Liver (tissue), 9 donors: ENCODE data around the gene LGI1. TPM values are rescaled to one million over a fixed set of nuclear protein-coding genes. Genes with fewer than 3 reads are reported as not detected.

Experiments used
- DNase-seq: peaks from one replicate; pipeline ENCODE4 v3.0.0-alpha.2; 2017; ENCODE audit warnings: low spot score
- H3K27ac ChIP-seq, 2 donors: one replicate each; pipeline ENCODE4 v1.7.0; 2013; ENCODE audit warnings: inconsistent platforms in 2 of 2, low read length in 2 of 2, control low read depth in 1 of 2, low read depth in 1 of 2, mild to moderate bottlenecking in 1 of 2
- H3K27me3 ChIP-seq, 4 donors: one replicate each; pipeline versions ENCODE4 v1.6.1 to v1.7.0; 2013; ENCODE audit warnings: low read length in 3 of 4, inconsistent platforms in 1 of 4, mild to moderate bottlenecking in 1 of 4, moderate library complexity in 1 of 4; ENCODE audit not compliant: control insufficient read depth in 4 of 4, insufficient read depth in 4 of 4
- H3K36me3 ChIP-seq, 4 donors: one replicate each; pipeline versions ENCODE4 v1.6.1 to v1.7.0; 2013; ENCODE audit warnings: low read length in 3 of 4, mild to moderate bottlenecking in 3 of 4, low read depth in 1 of 4, moderate library complexity in 1 of 4; ENCODE audit not compliant: control insufficient read depth in 4 of 4, insufficient read depth in 3 of 4
- H3K4me1 ChIP-seq, 4 donors: one replicate each; pipeline versions ENCODE4 v1.6.1 to v1.7.0; 2013; ENCODE audit warnings: low read length in 3 of 4, mild to moderate bottlenecking in 3 of 4, moderate library complexity in 1 of 4; ENCODE audit not compliant: control insufficient read depth in 4 of 4, insufficient read depth in 4 of 4
- H3K4me3 ChIP-seq, 3 donors: one replicate each; pipeline versions ENCODE4 v1.6.1 to v1.7.0; 2013; ENCODE audit warnings: low read length in 3 of 3, control low read depth in 1 of 3, low read depth in 1 of 3, mild to moderate bottlenecking in 1 of 3
- H3K9ac ChIP-seq, 2 donors: one replicate each; pipeline ENCODE4 v1.7.0; 2013; ENCODE audit warnings: low read length in 2 of 2, mild to moderate bottlenecking in 2 of 2, moderate library complexity in 2 of 2, control low read depth in 1 of 2, low read depth in 1 of 2
- H3K9me3 ChIP-seq, 4 donors: one replicate each; pipeline versions ENCODE4 v1.6.1 to v1.7.0; 2013; ENCODE audit warnings: low read length in 3 of 4; ENCODE audit not compliant: control insufficient read depth in 4 of 4
- EGR1 ChIP-seq, 2 donors: IDR thresholded peaks; 2 replicates each; pipeline ENCODE4 v1.6.1; 2016 to 2018; ENCODE audit warnings: antibody characterized with exemption in 2 of 2, low read depth in 2 of 2
- FOXA1 ChIP-seq: IDR thresholded peaks from 2 replicates; pipeline ENCODE4 v1.6.1; 2016; ENCODE audit warnings: antibody characterized with exemption
- FOXA2 ChIP-seq: IDR thresholded peaks from 2 replicates; pipeline ENCODE4 v1.6.1; 2016; ENCODE audit warnings: antibody characterized with exemption
- GABPA ChIP-seq, 2 donors: IDR thresholded peaks in 1 of 2; conservative IDR thresholded peaks in 1 of 2; 2 replicates each; pipeline ENCODE4 v1.6.1; 2016; ENCODE audit warnings: antibody characterized with exemption in 2 of 2, mild to moderate bottlenecking in 1 of 2, moderate library complexity in 1 of 2
- HNF4A ChIP-seq, 2 donors: conservative IDR thresholded peaks; 2 replicates each; pipeline ENCODE4 v1.6.1; 2016; ENCODE audit warnings: antibody characterized with exemption in 2 of 2, mild to moderate bottlenecking in 2 of 2
- HNF4G ChIP-seq: IDR thresholded peaks from 2 replicates; pipeline ENCODE4 v1.6.1; 2016; ENCODE audit warnings: antibody characterized with exemption
- JUND ChIP-seq, 2 donors: IDR thresholded peaks; 2 replicates each; pipeline ENCODE4 v1.6.1; 2016; ENCODE audit warnings: antibody characterized with exemption in 2 of 2
- NR2F2 ChIP-seq: IDR thresholded peaks from 2 replicates; pipeline ENCODE4 v1.6.1; 2016; ENCODE audit warnings: antibody characterized with exemption
- RAD21 ChIP-seq, 2 donors: IDR thresholded peaks; 2 replicates each; pipeline ENCODE4 v1.6.1; 2016; ENCODE audit warnings: antibody characterized with exemption in 2 of 2, mild to moderate bottlenecking in 2 of 2
- RXRA ChIP-seq, 2 donors: IDR thresholded peaks; 2 replicates each; pipeline ENCODE4 v1.6.1; 2017 to 2018; ENCODE audit warnings: antibody characterized with exemption in 2 of 2, mild to moderate bottlenecking in 1 of 2
- TAF1 ChIP-seq: conservative IDR thresholded peaks from 2 replicates; pipeline ENCODE4 v1.6.1; 2016; ENCODE audit warnings: antibody characterized with exemption, mild to moderate bottlenecking
- YY1 ChIP-seq: IDR thresholded peaks from 2 replicates; pipeline ENCODE4 v1.6.1; 2016; ENCODE audit warnings: antibody characterized with exemption, mild to moderate bottlenecking
- WGBS: extraction: QIAGEN DNeasy Blood & Tissue Kit; methylation state at CpG from one replicate; pipeline ENCODE4 v1.1.7; 2013; 5-methylcytosine and 5-hydroxymethylcytosine counted together
- polyA plus RNA-seq, 2 donors: library from polyadenylated mRNA; stranded (reverse) in 1 of 2; unstranded in 1 of 2; fragments of 200-250 nt in 1 of 2; fragments of >200 nt in 1 of 2; fragmentation: Nextera tagmentation in 1 of 2; extraction: Ambion mirVana in 1 of 2; gene quantifications; one replicate each; pipeline versions ENCODE4 v1.2.1 to v1.2.3, GENCODE V29; 2013 to 2015
- total RNA-seq, 2 donors: library from RNA; depleted of rRNA; stranded (reverse); fragments of >200 nt; gene quantifications; one replicate each; pipeline ENCODE4 v1.2.3, GENCODE V29; 2014
- TF ChIP-seq, protein P1 (sequence below): IDR thresholded peaks from 2 replicates; pipeline ENCODE4 v1.6.1; 2016; ENCODE audit warnings: antibody characterized with exemption
- TF ChIP-seq, protein P2 (sequence below): fragments of 150-350 bp; IDR thresholded peaks from 2 replicates; pipeline ENCODE4 v1.5.1; 2017; ENCODE audit warnings: improper control_type of control experiment, low read depth, low read length; ENCODE audit not compliant: missing input control
- TF ChIP-seq, protein P3 (sequence below): IDR thresholded peaks from 2 replicates; pipeline ENCODE4 v1.6.1; 2016; ENCODE audit warnings: antibody characterized with exemption, mild to moderate bottlenecking
- TF ChIP-seq, protein P4 (sequence below): IDR thresholded peaks from 2 replicates; pipeline ENCODE4 v1.6.1; 2016; ENCODE audit warnings: antibody characterized with exemption
- TF ChIP-seq, protein P5 (sequence below): IDR thresholded peaks from 2 replicates; pipeline ENCODE4 v1.6.1; 2016; ENCODE audit warnings: antibody characterized with exemption
- donor health status: healthy.
- donor health status: healthy.
- donor health status: healthy.
- donor health status: healthy.
- donor health status: healthy.

The LGI1 gene
- total and polyA plus RNA-seq, 4 donors, result 0.28 to 1.2 (median 1.1) TPM; not detected in 1

DNA sequence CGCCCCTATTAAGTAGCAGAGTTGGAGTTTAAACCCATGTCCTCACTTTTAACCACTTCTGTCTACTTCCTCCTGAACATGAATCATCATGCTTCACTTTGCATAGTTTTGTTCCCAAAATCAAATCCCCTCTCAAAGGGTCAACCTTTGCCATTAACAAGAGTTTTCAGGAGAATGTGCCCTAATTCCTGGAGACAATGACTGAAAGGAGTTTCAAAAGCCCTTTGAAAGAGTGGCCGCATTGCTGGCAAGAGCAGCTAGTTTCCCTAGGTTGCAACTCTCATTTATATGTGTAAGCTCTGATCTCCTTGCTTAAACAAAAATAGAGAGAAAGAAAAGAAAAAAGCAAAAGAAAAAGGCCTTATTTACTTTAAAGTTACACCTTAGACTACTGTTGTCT is 9.2 kb downstream of the LGI1 start:
- no peaks in the 10 kb centered on the region for H3K36me3 ChIP-seq
- TF ChIP-seq FOXA2 (no peak), YY1 (no peak), TAF1 (no peak), NR2F2 (no peak), FOXA1 (no peak), HNF4A (conservative IDR thresholded peaks at IDR 0.05) (no peak), RXRA (IDR thresholded peaks at IDR 0.05) (no peak), GABPA (IDR thresholded peaks at IDR 0.05 in 1 of 2, conservative IDR thresholded peaks at IDR 0.05 in 1 of 2) (no peak), RAD21 (IDR thresholded peaks at IDR 0.05) (no peak), JUND (IDR thresholded peaks at IDR 0.05) (no peak), HNF4G (no peak), EGR1 (IDR thresholded peaks at IDR 0.05; ENCODE audit: low read depth in 2 of 2) (no peak)
- TF ChIP-seq, protein P1, sequence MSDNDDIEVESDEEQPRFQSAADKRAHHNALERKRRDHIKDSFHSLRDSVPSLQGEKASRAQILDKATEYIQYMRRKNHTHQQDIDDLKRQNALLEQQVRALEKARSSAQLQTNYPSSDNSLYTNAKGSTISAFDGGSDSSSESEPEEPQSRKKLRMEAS, result no peak
- TF ChIP-seq, protein P2, sequence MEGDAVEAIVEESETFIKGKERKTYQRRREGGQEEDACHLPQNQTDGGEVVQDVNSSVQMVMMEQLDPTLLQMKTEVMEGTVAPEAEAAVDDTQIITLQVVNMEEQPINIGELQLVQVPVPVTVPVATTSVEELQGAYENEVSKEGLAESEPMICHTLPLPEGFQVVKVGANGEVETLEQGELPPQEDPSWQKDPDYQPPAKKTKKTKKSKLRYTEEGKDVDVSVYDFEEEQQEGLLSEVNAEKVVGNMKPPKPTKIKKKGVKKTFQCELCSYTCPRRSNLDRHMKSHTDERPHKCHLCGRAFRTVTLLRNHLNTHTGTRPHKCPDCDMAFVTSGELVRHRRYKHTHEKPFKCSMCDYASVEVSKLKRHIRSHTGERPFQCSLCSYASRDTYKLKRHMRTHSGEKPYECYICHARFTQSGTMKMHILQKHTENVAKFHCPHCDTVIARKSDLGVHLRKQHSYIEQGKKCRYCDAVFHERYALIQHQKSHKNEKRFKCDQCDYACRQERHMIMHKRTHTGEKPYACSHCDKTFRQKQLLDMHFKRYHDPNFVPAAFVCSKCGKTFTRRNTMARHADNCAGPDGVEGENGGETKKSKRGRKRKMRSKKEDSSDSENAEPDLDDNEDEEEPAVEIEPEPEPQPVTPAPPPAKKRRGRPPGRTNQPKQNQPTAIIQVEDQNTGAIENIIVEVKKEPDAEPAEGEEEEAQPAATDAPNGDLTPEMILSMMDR, result no peak
- TF ChIP-seq, protein P3, sequence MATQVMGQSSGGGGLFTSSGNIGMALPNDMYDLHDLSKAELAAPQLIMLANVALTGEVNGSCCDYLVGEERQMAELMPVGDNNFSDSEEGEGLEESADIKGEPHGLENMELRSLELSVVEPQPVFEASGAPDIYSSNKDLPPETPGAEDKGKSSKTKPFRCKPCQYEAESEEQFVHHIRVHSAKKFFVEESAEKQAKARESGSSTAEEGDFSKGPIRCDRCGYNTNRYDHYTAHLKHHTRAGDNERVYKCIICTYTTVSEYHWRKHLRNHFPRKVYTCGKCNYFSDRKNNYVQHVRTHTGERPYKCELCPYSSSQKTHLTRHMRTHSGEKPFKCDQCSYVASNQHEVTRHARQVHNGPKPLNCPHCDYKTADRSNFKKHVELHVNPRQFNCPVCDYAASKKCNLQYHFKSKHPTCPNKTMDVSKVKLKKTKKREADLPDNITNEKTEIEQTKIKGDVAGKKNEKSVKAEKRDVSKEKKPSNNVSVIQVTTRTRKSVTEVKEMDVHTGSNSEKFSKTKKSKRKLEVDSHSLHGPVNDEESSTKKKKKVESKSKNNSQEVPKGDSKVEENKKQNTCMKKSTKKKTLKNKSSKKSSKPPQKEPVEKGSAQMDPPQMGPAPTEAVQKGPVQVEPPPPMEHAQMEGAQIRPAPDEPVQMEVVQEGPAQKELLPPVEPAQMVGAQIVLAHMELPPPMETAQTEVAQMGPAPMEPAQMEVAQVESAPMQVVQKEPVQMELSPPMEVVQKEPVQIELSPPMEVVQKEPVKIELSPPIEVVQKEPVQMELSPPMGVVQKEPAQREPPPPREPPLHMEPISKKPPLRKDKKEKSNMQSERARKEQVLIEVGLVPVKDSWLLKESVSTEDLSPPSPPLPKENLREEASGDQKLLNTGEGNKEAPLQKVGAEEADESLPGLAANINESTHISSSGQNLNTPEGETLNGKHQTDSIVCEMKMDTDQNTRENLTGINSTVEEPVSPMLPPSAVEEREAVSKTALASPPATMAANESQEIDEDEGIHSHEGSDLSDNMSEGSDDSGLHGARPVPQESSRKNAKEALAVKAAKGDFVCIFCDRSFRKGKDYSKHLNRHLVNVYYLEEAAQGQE, result no peak
- TF ChIP-seq, protein P4, sequence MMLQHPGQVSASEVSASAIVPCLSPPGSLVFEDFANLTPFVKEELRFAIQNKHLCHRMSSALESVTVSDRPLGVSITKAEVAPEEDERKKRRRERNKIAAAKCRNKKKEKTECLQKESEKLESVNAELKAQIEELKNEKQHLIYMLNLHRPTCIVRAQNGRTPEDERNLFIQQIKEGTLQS, result no peak
- TF ChIP-seq, protein P5, sequence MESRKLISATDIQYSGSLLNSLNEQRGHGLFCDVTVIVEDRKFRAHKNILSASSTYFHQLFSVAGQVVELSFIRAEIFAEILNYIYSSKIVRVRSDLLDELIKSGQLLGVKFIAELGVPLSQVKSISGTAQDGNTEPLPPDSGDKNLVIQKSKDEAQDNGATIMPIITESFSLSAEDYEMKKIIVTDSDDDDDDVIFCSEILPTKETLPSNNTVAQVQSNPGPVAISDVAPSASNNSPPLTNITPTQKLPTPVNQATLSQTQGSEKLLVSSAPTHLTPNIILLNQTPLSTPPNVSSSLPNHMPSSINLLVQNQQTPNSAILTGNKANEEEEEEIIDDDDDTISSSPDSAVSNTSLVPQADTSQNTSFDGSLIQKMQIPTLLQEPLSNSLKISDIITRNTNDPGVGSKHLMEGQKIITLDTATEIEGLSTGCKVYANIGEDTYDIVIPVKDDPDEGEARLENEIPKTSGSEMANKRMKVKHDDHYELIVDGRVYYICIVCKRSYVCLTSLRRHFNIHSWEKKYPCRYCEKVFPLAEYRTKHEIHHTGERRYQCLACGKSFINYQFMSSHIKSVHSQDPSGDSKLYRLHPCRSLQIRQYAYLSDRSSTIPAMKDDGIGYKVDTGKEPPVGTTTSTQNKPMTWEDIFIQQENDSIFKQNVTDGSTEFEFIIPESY, result no peak
- H3K4me1 ChIP-seq, result peaks cover 11 to 50% (median 40%) of the 10 kb centered on the region in 4 donors
- H3K9me3 ChIP-seq, result no peaks in the 10 kb centered on the region
- H3K9ac ChIP-seq, result no peak overlapping the region
- H3K4me3 ChIP-seq, result no peak overlapping the region
- peak overlapping the region in 1 of 2 donors; percentile 73 for H3K27ac ChIP-seq
- no peak for DNase-seq
- H3K27me3 ChIP-seq, result no peaks in the 10 kb centered on the region
- 92% methylated on average over 2 of the region's 2 CpGs for WGBS
